Measurements from ENCODE around the gene SAMD4B.
A peak's percentile ranks its signal among the peaks of the same experiment; 100 is the strongest.
"Not testable (repeated sequence)": the region's sequence is repeated elsewhere in the genome, so short reads cannot be mapped to it uniquely, and the experiment has no call there.

SAMD4B gene, protein sequence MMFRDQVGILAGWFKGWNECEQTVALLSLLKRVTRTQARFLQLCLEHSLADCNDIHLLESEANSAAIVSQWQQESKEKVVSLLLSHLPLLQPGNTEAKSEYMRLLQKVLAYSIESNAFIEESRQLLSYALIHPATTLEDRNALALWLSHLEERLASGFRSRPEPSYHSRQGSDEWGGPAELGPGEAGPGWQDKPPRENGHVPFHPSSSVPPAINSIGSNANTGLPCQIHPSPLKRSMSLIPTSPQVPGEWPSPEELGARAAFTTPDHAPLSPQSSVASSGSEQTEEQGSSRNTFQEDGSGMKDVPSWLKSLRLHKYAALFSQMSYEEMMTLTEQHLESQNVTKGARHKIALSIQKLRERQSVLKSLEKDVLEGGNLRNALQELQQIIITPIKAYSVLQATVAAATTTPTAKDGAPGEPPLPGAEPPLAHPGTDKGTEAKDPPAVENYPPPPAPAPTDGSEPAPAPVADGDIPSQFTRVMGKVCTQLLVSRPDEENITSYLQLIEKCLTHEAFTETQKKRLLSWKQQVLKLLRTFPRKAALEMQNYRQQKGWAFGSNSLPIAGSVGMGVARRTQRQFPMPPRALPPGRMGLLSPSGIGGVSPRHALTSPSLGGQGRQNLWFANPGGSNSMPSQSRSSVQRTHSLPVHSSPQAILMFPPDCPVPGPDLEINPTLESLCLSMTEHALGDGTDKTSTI

DNA sequence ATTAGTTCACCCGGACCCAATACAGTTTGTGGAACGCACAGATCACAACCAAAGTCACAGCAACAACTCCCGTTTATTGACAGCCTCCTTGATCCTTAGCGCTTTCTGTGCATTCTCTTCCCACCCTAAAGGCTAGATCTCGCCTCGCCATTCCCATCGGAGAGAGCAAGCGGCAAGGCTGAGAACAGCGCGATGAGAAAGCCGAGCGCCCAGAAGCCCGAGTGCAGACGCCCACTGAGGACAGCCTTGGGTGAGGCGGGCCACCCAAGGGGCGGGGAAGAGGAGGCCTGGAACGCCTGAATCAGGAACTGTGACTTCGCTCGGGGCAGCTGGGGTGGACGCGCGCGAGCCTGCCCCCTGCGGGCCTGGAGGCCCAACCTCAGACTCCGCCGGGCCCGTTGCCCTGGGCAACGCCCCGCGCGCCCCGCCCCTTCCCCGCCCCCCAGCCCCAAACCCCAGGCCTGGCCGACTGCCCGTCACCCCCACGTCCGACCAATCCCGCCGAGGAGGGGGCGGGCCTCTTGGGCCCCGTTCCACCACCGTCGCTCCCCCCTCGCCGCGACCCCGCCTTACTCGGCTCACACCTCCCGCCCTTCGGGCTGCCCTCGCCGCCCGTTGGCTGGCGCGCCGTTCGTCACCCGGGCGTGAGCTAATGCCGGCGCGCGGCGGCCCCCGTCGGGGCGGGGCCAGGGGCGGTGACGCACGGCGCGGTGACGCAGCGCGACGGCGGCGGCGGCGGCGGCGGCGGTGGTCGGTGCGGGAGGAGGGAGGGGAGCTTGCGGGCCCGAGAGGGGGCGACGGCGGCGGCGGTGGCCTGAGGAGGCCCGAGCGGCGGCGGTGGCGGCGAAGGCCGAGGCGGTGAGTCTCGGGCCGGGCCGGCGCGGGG is at the start of gene SAMD4B:
SAMD4B (plus strand) TSS at position 703 of the 886 bp plus-strand sequence. CDS start 14,473 bp downstream, outside the sequence.
- DNase-seq (ENCODE audit: low read depth): peak; percentile 96

DNA sequence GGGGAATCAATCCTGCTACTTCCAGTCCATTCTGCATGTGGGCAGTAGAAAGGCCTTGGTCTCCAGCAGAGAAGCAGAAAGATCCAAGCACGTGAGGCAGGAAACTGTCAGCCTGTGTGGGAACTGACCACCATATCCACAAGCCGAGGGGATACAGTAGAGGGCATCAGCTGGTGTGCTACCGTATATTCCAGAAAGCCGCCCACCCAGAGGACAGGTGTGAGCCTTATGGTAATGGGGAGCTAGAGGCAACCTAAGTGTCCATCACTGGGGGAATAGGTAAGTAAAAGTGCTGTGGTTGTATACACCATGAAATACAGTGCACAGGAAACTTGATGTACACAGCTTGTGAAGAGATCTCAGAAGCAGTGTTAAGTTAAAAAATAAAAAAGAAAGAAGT is 48.8 kb upstream of the SAMD4B start:
- no peak for DNase-seq (ENCODE audit: low read depth)

DNA sequence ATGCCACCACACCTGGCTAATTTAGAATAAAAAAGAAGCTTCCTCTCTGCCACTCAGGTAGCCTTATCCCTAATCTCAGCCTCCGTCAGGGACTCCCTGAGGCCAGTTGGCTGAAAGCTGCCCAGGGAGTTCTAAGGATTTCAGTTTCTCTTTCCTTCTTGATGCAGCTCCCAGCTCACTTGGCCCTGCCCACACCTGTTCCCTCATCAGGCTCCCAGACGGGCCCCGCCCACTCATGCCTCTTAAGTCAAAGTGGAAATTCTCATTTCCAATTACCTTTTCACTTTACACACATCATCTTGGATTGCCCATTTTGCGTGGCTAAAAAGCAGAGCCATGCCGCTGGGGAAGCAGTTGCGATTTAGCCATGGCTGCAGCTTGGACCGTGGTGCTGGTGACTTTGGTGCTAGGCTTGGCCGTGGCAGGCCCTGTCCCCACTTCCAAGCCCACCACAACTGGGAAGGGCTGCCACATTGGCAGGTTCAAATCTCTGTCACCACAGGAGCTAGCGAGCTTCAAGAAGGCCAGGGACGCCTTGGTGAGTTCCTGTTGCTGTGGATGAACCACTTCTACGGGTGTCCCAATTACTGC is 46.1 kb upstream of the SAMD4B start, which contains the start of gene IFNL1:
IFNL1 (plus strand) TSS at position 353 of the 591 bp plus-strand sequence; CDS start at position 368, 15 bp downstream.
- DNase-seq (ENCODE audit: low read depth): no peak

DNA sequence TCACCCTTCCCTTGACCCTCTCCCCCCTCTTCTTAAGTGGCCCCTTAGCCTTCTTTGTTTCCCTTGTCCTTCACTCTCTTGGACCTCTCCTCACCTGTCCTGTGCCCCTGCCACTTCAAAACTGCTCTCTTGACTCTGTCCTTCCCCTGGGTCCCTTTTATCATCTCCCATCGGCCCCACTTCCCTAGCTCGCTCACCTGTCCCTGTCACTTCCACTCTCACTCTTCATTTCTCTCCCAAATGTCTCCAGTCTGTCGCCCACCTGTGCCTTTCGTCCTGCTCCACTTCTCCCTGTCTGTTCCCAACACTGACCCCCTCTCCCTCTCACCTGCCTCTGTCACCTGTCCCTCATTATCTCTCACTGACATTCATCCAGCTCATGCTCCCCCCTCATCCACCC is 45.3 kb upstream of the SAMD4B start:
- DNase-seq (ENCODE audit: low read depth): no peak

DNA sequence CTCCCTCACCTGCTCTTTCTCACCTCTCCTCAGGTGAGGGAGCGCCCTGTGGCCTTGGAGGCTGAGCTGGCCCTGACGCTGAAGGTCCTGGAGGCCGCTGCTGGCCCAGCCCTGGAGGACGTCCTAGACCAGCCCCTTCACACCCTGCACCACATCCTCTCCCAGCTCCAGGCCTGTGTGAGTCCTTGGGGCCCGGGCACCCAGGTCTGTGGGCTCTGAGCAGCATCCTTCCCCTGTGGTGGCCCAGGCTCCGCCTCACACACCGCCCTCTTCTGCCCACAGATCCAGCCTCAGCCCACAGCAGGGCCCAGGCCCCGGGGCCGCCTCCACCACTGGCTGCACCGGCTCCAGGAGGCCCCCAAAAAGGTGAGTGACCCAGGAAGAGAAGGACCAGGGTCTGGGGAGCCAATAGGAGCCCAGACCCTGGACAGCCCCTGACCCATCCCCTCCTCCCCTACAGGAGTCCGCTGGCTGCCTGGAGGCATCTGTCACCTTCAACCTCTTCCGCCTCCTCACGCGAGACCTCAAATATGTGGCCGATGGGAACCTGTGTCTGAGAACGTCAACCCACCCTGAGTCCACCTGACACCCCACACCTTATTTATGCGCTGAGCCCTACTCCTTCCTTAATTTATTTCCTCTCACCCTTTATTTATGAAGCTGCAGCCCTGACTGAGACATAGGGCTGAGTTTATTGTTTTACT is 44.1 kb upstream of the SAMD4B start:
- no peak for DNase-seq (ENCODE audit: low read depth)

DNA sequence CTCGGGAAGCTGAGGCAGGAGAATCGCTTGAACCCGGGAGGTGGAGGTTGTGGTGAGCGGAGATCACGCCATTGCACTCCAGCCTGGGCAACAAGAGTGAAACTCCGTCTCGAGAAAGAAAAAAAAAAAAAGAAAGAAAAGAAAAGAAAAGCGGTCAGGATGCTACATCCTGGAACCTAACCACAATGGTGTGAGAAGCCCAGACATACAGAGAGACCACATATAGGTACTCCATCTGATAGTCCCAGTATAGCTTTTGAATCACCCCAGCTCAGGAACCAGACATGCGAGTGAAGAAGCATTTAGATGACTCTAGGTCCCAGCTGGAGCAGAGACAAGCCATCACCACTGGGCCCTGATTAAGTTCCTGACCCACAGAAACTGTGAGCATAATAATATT is 42.8 kb upstream of the SAMD4B start:
- no peak for DNase-seq (ENCODE audit: low read depth)

DNA sequence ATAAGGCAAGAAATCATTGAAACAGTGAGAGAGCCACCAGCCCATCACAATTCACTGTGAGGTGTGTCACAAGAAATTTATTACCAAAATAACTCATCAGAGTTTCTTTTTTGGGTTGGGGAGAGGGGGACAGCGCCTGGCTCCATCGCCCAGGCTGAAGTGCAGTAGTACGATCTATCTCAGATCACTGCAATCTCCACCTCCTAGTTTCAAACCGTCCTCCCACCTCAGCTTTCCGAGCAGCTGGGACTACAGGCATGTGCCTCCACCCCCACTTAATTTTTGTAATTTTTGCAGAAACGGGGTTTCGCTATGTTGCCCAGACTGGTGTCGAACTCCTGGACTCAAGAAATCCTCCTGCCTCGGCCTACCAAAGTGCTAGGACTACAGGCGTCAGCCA is 42.4 kb upstream of the SAMD4B start:
- DNase-seq (ENCODE audit: low read depth): no peak

DNA sequence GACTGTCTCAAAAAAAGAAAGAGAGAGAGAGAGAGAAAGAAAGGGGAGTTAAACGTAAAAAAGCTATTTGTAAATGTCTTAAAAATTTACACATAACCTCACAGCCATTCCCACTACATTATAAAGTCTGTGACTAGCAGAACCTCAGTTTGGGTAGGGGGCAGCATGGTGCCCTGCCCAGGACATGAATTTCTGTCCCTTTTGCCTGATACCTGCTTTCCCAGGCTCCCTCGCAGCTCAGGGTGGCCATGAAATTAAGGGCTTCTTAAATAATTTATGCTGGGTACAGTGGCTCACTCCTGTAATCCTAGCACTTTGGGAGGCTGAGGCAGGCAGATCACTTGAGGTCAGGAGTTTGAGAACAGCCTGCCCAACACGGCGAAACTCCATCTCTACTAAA is 41.2 kb upstream of the SAMD4B start:
- no peak for DNase-seq (ENCODE audit: low read depth)

DNA sequence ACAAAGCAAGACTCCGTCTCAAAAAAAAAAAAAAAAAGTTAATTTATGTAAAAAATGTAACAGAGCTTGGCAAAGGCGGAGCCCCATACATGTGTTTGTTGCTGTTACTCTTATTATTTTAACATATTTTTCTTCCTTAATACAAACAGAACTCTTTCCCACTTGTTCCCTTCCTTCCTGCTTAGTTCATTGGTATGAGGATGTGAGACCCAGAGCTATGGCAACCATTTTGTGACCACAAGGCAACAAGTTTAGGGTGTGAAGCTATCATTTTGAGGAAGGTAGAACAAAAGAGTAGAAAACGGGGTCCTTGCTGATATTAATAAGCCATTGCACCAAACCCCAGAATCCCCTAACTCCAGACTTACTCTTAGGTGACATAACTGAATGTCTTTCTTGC is 40.7 kb upstream of the SAMD4B start:
- DNase-seq (ENCODE audit: low read depth): no peak

DNA sequence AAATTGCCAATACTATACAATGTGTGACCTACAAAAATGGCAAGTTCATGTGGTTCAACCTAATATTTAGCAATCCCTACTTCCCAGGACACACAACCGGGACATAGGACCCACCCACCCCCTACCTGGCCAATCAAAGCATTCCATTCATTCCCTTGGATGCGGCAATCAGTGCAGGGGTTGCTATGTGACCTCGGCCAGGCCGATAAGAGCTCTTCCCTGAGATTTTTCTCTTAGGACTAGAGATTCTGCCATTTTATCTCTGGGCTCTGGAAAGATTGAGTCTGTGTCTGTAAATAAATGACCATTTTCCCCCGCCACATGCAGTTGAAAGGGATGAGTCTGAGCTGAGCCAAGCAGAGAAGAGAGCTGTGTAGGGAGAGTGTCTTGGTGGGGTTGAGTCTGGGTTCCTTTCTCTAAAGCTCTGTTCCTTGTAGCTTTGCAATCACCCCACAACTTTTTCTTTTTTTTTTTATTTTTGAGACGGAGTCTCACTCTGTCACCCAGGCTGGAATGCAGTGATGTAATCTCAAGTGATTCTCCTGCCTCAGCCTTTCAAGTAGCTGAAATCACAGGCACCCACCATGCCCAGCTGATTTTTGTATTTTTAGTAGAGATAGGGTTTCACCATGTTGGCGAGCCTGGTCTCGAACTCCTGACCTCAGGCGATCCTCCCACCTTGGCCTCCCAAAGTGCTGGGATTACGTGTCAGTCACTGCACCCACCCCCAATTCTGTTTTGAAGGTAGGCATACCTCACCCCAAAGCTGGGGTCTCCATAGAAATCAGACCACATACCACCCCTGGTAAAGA is 38.6 kb upstream of the SAMD4B start:
- no peak for DNase-seq (ENCODE audit: low read depth)

DNA sequence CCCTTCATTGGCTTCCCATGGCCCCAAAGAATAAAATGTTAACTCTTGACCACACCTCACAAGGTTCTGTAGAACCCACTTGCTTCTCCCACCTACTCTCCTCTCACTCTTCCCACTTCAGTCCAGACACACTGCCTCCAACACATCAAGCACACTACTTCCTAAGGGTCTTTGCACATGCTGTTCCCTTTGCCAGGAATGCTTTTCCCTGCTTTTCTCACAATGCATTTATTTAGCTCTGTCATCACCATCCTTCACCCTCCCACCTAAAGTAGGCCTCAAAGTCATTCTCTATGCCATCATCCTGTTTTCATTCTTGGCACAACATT is 38.1 kb upstream of the SAMD4B start:
- DNase-seq (ENCODE audit: low read depth): no peak

DNA sequence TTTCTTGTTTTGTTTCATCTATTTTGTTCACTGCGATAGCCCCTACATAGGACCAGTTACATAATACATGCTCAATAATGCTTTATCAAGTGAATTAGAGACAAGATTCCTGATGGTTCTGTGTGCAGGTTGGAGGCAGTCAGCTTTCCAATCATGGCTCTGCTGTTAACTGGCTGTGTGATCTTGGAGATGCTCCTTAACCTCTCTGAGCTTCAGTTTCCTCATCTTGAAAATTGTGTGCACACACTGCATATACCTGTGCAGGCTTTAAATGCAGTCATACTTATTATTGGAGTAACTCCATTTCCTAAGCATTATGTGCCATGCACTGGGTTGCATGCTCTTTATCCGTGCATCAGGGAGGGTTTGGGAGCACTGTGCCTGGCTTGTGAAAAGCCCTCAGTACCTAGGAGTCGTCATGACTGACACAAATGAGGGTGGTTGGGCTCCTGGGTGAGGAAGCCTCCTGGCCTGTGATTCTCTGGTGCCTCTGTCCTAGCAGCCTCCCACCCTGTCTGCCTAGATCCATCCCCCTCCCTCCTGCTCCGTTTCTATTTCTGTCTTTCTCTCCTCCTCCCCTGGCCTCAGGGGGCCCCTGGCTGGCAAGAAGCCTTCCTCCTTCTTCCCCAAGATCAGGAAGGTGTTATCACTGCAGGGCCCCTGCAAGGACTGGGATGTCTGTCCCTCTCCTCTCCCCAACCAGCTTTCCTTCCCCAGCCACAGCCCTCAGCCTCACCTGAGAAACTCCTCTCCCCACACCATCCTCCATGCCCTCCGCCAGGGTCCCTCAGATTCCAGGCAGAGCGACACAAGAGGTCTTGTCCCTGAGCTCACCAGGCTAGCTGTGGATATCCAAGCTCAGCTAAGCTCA is 37.3 kb upstream of the SAMD4B start:
- DNase-seq (ENCODE audit: low read depth): no peak

DNA sequence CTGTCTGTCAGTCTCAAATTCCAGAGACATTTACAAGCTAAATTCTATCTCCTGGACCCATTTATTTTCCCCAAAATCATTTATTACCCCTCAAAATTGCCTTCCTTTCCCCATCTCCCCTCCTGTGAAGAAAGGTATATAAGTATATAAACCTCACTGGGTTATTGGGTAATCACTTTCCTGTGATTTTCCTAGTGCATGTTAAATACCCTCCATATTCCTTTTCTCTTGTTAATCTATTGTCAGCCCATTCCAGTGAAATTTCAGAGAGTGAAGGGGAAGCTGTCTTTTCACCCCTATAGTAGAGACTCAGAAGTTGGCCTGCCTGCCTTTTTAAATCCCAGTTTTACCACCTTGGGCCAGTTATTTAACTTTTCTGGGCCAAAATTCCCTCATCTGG is 36.1 kb upstream of the SAMD4B start:
- no peak for DNase-seq (ENCODE audit: low read depth)

DNA sequence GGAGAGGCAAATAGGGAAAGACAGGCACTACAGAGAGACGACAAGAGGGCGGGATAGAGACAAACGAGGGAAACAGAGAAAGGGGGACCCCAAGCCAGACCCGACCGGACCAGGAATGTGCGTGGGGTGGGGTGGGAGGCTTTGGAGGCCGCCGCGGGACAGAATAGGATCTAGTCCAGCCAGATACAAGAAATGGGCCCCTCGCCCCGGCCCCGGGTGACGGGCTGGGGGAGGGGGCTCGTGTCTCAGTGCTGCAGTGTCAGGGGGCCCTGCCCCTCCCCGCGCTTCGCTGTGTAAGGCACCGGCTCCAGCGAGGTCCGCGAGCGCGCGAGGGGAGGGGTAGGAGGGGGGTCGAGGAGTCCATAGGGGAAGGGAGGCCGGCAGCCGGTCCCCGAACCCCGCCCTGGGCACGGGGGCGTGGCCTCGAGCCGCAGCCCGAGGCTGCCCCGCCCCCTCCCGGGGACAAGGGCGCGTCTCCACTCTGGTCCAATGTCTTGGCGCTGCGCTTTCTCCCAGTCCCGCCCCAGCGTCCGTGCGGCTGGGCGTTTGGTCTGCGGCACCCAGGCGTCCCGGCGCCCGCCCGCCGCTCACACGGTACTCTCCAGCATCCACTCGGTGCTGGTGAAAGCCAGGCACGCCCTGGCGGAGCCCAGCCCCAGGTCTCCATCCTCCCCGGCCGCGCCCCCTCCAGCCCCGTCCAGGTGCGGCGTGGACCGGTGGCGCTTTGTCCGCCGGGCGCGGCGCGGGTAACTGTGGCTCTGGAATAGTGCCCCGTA is 35.0 kb upstream of the SAMD4B start:
- DNase-seq (ENCODE audit: low read depth): peak; percentile 8

DNA sequence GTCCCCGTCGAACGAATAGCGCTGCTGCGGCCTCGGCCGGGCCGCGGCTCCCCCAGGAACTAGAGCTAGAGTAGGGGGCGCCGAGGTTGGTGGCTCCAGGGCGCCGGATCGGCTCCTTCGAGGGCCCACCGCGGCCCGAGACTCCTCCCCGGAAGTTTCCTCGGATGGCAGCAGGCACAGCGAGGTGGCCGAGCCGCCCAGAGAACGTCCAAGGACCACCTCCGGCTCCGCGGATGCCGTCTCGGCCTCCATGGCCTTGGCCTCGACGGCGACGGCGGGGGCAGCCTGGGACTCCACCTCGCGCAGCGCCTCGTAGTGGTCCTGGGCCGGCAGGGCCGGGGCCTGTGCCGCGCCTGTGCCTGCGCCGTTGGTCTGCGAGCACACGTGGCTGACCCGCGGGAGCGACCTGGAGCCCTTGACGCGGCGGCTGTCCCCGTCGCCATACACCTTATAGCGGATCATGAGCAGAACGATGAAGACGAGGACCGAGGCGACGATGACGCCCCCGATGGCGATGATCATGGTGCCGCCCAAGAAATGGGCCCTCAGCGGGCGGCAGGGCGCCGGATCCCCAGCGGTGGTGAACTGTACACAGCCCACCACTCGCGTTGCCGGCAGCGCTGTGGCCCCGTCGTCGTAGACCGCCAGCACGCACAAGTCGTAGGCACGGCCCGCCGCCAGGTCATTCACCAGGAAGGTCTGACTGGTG is 34.2 kb upstream of the SAMD4B start:
- no peak for DNase-seq (ENCODE audit: low read depth)

DNA sequence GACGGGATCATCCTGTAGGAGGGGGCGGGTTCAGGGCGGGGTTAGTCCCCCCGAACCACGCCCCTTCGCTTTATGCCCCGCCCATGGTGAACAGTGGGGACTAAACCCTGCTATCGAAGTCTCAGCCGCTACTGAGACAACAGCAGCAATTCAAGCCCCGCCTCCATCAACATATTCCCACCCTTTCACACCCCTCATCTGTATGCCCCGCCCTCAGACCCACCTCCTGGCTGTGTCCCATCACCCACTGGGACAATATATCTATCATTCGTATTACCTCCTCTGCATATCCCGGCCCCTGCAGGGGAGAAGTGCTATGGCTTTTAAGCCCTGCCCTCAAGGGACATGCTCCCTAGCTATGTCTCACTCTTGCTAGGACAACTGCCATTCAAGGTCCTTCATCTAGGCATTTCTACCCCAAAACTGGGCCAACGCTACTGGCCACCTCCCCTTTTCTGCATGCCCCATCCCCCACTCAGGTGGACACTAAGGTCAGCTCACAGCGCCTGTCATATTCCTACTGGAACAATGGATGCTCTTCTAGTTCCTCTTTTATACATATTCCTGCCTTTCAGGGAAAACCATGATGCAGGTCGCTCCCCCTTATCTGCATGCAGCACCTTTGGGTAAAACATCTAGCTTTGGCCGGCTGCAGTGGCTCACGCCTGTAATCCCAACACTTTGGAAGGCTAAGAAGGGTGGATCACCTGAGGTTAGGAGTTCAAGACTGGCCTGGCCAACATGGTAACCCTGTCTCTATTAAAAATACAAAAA is 33.5 kb upstream of the SAMD4B start:
- DNase-seq (ENCODE audit: low read depth): peak; percentile 19

DNA sequence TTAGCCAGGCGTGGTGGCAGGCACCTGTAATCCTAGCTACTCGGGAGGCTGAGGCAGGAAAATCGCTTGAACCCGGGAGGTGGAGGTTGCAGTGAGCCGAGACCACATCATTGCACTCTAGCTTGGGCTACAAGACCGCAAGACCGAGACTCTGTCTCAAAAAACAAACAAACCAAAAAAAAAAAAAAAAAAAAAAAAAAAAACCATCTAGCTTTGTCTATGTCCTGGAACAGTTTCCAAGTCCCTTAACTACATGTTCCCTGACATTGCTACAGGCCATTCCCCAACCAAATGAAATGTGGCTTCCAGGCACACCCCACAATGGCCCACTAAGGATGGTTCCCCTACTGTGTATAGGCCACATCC is 32.9 kb upstream of the SAMD4B start:
- DNase-seq (ENCODE audit: low read depth): not testable (repeated sequence)
